SK-N-SH (cell line): ENCODE measurements around the gene VAMP1. TPM values are rescaled to one million over a fixed set of nuclear protein-coding genes. Genes with fewer than 3 reads are reported as not detected.

Experiments used
- polyA plus RNA-seq, 3 experiments: library from polyadenylated mRNA; depleted of rRNA; stranded (reverse); fragments of >200 nt; gene quantifications; 2 replicates each; pipeline ENCODE4 v1.2.3, GENCODE V29; 2012

VAMP1 gene
- polyA plus RNA-seq, 1 of the 3 experiments (the other 2 are of a cell fraction), result 36.8 TPM

Other genes starting within 250 kb of the VAMP1 start
- 0.15 and 0.20 TPM in 2 replicates for gene PLEKHG6, start 160.0 kb downstream of the VAMP1 start, polyA plus RNA-seq (2012; rRNA removed)
- gene TNFRSF1A, start 128.6 kb downstream of the VAMP1 start, polyA plus RNA-seq (2012; rRNA removed), result 68.3 and 92.9 TPM in 2 replicates
- gene SCNN1A, start 95.1 kb downstream of the VAMP1 start, polyA plus RNA-seq (2012; rRNA removed), result 0.71 and 1.6 TPM in 2 replicates
- gene LTBR, start 86.5 kb downstream of the VAMP1 start, polyA plus RNA-seq (2012; rRNA removed), result 0.10 and 0.12 TPM in 2 replicates
- gene CD27, start 25.7 kb downstream of the VAMP1 start, polyA plus RNA-seq (2012; rRNA removed), result not detected in 2 replicates
- 24.1 and 26.0 TPM in 2 replicates for gene TAPBPL, start 18.6 kb downstream of the VAMP1 start, polyA plus RNA-seq (2012; rRNA removed)
- 189 and 195 TPM in 2 replicates for gene MRPL51, start 22.6 kb upstream of the VAMP1 start, polyA plus RNA-seq (2012; rRNA removed)
- gene NCAPD2, start 23.4 kb upstream of the VAMP1 start, polyA plus RNA-seq (2012; rRNA removed), result 39.8 and 46.9 TPM in 2 replicates
- gene GAPDH, start 63.8 kb upstream of the VAMP1 start, polyA plus RNA-seq (2012; rRNA removed), result 7,875 and 8,077 TPM in 2 replicates
- 50.1 and 50.6 TPM in 2 replicates for gene IFFO1, start 85.4 kb upstream of the VAMP1 start, polyA plus RNA-seq (2012; rRNA removed)
- 64.5 and 76.2 TPM in 2 replicates for gene NOP2, start 97.6 kb upstream of the VAMP1 start, polyA plus RNA-seq (2012; rRNA removed)
- 85.5 and 90.5 TPM in 2 replicates for gene CHD4, start 136.7 kb upstream of the VAMP1 start, polyA plus RNA-seq (2012; rRNA removed)
- gene LPAR5, start 165.3 kb upstream of the VAMP1 start, polyA plus RNA-seq (2012; rRNA removed), result 0.03 and 0.05 TPM in 2 replicates
- 0.71 and 0.88 TPM in 2 replicates for gene ACRBP, start 176.8 kb upstream of the VAMP1 start, polyA plus RNA-seq (2012; rRNA removed)
- 96.5 and 163 TPM in 2 replicates for gene ING4, start 192.4 kb upstream of the VAMP1 start, polyA plus RNA-seq (2012; rRNA removed)
- 64.9 and 80.4 TPM in 2 replicates for gene ZNF384, start 218.7 kb upstream of the VAMP1 start, polyA plus RNA-seq (2012; rRNA removed)
- 5.9 and 9.9 TPM in 2 replicates for gene PIANP, start 230.1 kb upstream of the VAMP1 start, polyA plus RNA-seq (2012; rRNA removed)